ENCODE measurements around the gene MAGI1. TPM values are rescaled to one million over a fixed set of nuclear protein-coding genes. Genes with fewer than 3 reads are reported as not detected.

The MAGI1 gene
- total and polyA plus RNA-seq, 2 donors (not counting 1 experiment from before 2014, with no cell fraction given) = 0.10 to 0.22 TPM

- no peaks in the 10 kb centered on the region for H4K20me1 ChIP-seq (ENCODE audit: control insufficient read depth, insufficient read depth, low read length, poor library complexity, severe bottlenecking)
- DNase-seq (no peak), ATAC-seq (ENCODE audit: low read depth) (no peak)
- H3K27me3 Mint-ChIP-seq = no peaks in the 10 kb centered on the region
- WGBS (ENCODE audit: insufficient coverage) = no CpG with 5 or more reads among the region's 2 CpGs
- H3K27ac ChIP-seq (ENCODE audit: low read length in 2 of 2) = no peak overlapping the region
- H3K9me3 Mint-ChIP-seq (ENCODE audit: insufficient read depth) = peaks cover 4% of the 10 kb centered on the region
- intact Hi-C loops (cut with micrococcal nuclease) = no loop called here
- no peak overlapping the region for H3K4me3 ChIP-seq (ENCODE audit: control extremely low read depth in 1 of 5, extremely low read depth in 1 of 5, insufficient read depth in 1 of 5, low read depth in 2 of 5, low read length in 4 of 5)
- CTCF ChIA-PET = no interaction called here
- no peak overlapping the region for H3K27ac Mint-ChIP-seq
- no peaks in the 10 kb centered on the region for H3K4me1 Mint-ChIP-seq
- H3K36me3 ChIP-seq (replicated peaks in 1 of 2; ENCODE audit: control extremely low read depth in 1 of 2, control insufficient read depth in 1 of 2, extremely low read depth in 1 of 2, insufficient read depth in 2 of 2, low read length in 1 of 2) = no peaks in the 10 kb centered on the region
- no peak overlapping the region for H2AFZ ChIP-seq (ENCODE audit: insufficient read depth, low read depth, low read length, poor library complexity, severe bottlenecking)
- no peaks in the 10 kb centered on the region for H3K27me3 ChIP-seq (replicated peaks in 1 of 4; ENCODE audit: control extremely low read depth in 1 of 4, control insufficient read depth in 3 of 4, insufficient read depth in 4 of 4, low read length in 3 of 4)
- no peak overlapping the region for H3K4me2 ChIP-seq (replicated peaks; ENCODE audit: low read depth, low read length, poor library complexity, severe bottlenecking)
- H3K9me3 ChIP-seq (ENCODE audit: control extremely low read depth in 1 of 3, control insufficient read depth in 2 of 3, insufficient read depth in 1 of 3, low read length in 2 of 3) = peaks cover 0 to 4% (median 0%) of the 10 kb centered on the region in 3 donors
- no peaks in the 10 kb centered on the region for H3K79me2 ChIP-seq (ENCODE audit: control insufficient read depth, insufficient read depth, low read length)
- H3K4me3 Mint-ChIP-seq = no peak overlapping the region
- POLR2A ChIA-PET = no interaction called here
- H3K9ac ChIP-seq (ENCODE audit: low read length) = no peak overlapping the region
- H3K4me1 ChIP-seq (ENCODE audit: control insufficient read depth in 2 of 2, insufficient read depth in 2 of 2, low read length in 2 of 2) = no peaks in the 10 kb centered on the region
- TF ChIP-seq CTCF (IDR thresholded peaks at IDR 0.05) (no peak), EZH2 (IDR thresholded peaks at IDR 0.05; ENCODE audit: borderline replicate concordance, insufficient read depth, low read depth, low read length, poor library complexity, severe bottlenecking) (no peak)
Measured at GRCh38 chr3:65650247-65650646, 388.5 kb downstream of the MAGI1 start.

- WGBS (ENCODE audit: insufficient coverage) = no CpG with 5 or more reads among the region's 1 CpG
- ChIA-PET POLR2A (no interaction called here), CTCF (no interaction called here)
- Histone ChIP-seq H3K4me1 (ENCODE audit: control insufficient read depth in 2 of 2, insufficient read depth in 2 of 2, low read length in 2 of 2) (no peaks in the 10 kb centered on the region), H3K9me3 (ENCODE audit: control extremely low read depth in 1 of 3, control insufficient read depth in 2 of 3, insufficient read depth in 1 of 3, low read length in 2 of 3) (peaks cover 0 to 4% (median 0%) of the 10 kb centered on the region in 3 donors), H4K20me1 (ENCODE audit: control insufficient read depth, insufficient read depth, low read length, poor library complexity, severe bottlenecking) (no peaks in the 10 kb centered on the region), H3K4me3 (ENCODE audit: control extremely low read depth in 1 of 5, extremely low read depth in 1 of 5, insufficient read depth in 1 of 5, low read depth in 2 of 5, low read length in 4 of 5) (no peak overlapping the region), H3K36me3 (replicated peaks in 1 of 2; ENCODE audit: control extremely low read depth in 1 of 2, control insufficient read depth in 1 of 2, extremely low read depth in 1 of 2, insufficient read depth in 2 of 2, low read length in 1 of 2) (no peaks in the 10 kb centered on the region), H2AFZ (ENCODE audit: insufficient read depth, low read depth, low read length, poor library complexity, severe bottlenecking) (no peak overlapping the region), H3K4me2 (replicated peaks; ENCODE audit: low read depth, low read length, poor library complexity, severe bottlenecking) (no peak overlapping the region), H3K9ac (ENCODE audit: low read length) (no peak overlapping the region), H3K27me3 (replicated peaks in 1 of 4; ENCODE audit: control extremely low read depth in 1 of 4, control insufficient read depth in 3 of 4, insufficient read depth in 4 of 4, low read length in 3 of 4) (no peaks in the 10 kb centered on the region), H3K79me2 (ENCODE audit: control insufficient read depth, insufficient read depth, low read length) (no peaks in the 10 kb centered on the region), H3K27ac (ENCODE audit: low read length in 2 of 2) (no peak overlapping the region)
- intact Hi-C loops (cut with micrococcal nuclease) = no loop called here
- TF ChIP-seq CTCF (IDR thresholded peaks at IDR 0.05) (no peak), EZH2 (IDR thresholded peaks at IDR 0.05; ENCODE audit: borderline replicate concordance, insufficient read depth, low read depth, low read length, poor library complexity, severe bottlenecking) (no peak)
- Mint-ChIP-seq H3K4me1 (no peaks in the 10 kb centered on the region), H3K9me3 (ENCODE audit: insufficient read depth) (peaks cover 4% of the 10 kb centered on the region), H3K27ac (no peak overlapping the region), H3K27me3 (no peaks in the 10 kb centered on the region), H3K4me3 (no peak overlapping the region)
- DNase-seq (no peak), ATAC-seq (ENCODE audit: low read depth) (no peak)
Measured at GRCh38 chr3:65647369-65647768, 391.3 kb downstream of the MAGI1 start.
